Trophoblast cell (in vitro differentiated cells and primary cell): ENCODE results near the gene RBM19.

Source experiments
- DNase-seq, 2 donors: peaks; one replicate each; pipeline ENCODE4 v3.0.0-alpha.2; 2016
- H2AFZ ChIP-seq: 2 replicates; pipeline ENCODE4 v1.6.1; 2013; ENCODE audit warnings: low read length, moderate library complexity, mild to moderate bottlenecking; ENCODE audit not compliant: insufficient read depth, poor library complexity
- H2AK5ac ChIP-seq: 2 replicates; pipeline ENCODE4 v1.6.1; 2013; ENCODE audit warnings: mild to moderate bottlenecking, low read length
- H2BK120ac ChIP-seq: 2 replicates; pipeline ENCODE4 v1.6.1; 2013; ENCODE audit warnings: low read length, mild to moderate bottlenecking, moderate library complexity; ENCODE audit not compliant: insufficient read depth, poor library complexity
- H2BK12ac ChIP-seq: 2 replicates; pipeline ENCODE4 v1.6.1; 2013; ENCODE audit warnings: mild to moderate bottlenecking, low read length, moderate library complexity
- H2BK5ac ChIP-seq: 2 replicates; pipeline ENCODE4 v1.6.1; 2013; ENCODE audit warnings: low read length, low read depth, moderate library complexity, mild to moderate bottlenecking; ENCODE audit not compliant: poor library complexity
- H3K14ac ChIP-seq: 2 replicates; pipeline ENCODE4 v1.6.1; 2013; ENCODE audit warnings: mild to moderate bottlenecking, low read length
- H3K18ac ChIP-seq: 2 replicates; pipeline ENCODE4 v1.6.1; 2013; ENCODE audit warnings: mild to moderate bottlenecking, low read length
- H3K23ac ChIP-seq: 2 replicates; pipeline ENCODE4 v1.6.1; 2013; ENCODE audit warnings: low read length
- H3K27ac ChIP-seq: 2 replicates; pipeline ENCODE4 v1.5.1; 2013; ENCODE audit warnings: low read depth, mild to moderate bottlenecking, inconsistent platforms, low read length, moderate library complexity
- H3K27me3 ChIP-seq: 2 replicates; pipeline ENCODE4 v1.6.1; 2013; ENCODE audit warnings: inconsistent platforms, mild to moderate bottlenecking, low read length, moderate library complexity; ENCODE audit not compliant: insufficient read depth
- H3K36me3 ChIP-seq, 2 experiments: 1 replicate in 1 of 2; 2 replicates in 1 of 2; pipeline ENCODE4 v1.6.1; 2013; ENCODE audit warnings: low read length in 2 of 2, mild to moderate bottlenecking in 2 of 2, moderate library complexity in 1 of 2; ENCODE audit not compliant: insufficient read depth in 2 of 2, control insufficient read depth in 1 of 2
- H3K4ac ChIP-seq: 2 replicates; pipeline ENCODE4 v1.6.1; 2013; ENCODE audit warnings: low read depth, mild to moderate bottlenecking, low read length, moderate library complexity
- H3K4me1 ChIP-seq, 2 experiments: 1 replicate in 1 of 2; 2 replicates in 1 of 2; pipeline ENCODE4 v1.6.1; 2013; ENCODE audit warnings: low read length in 2 of 2, mild to moderate bottlenecking in 2 of 2, moderate library complexity in 1 of 2; ENCODE audit not compliant: insufficient read depth in 2 of 2, control insufficient read depth in 1 of 2
- H3K4me2 ChIP-seq: 2 replicates; pipeline ENCODE4 v1.6.1; 2013; ENCODE audit warnings: inconsistent platforms, mild to moderate bottlenecking, low read length, moderate library complexity
- H3K4me3 ChIP-seq: 2 replicates; pipeline ENCODE4 v1.5.1; 2013; ENCODE audit warnings: mild to moderate bottlenecking, low read depth, low read length, inconsistent platforms
- H3K79me1 ChIP-seq: one replicate; pipeline ENCODE4 v1.6.1; 2013; ENCODE audit warnings: low read length
- H3K79me2 ChIP-seq: 2 replicates; pipeline ENCODE4 v1.6.1; 2013; ENCODE audit warnings: low read length, mild to moderate bottlenecking; ENCODE audit not compliant: control insufficient read depth, insufficient read depth, poor library complexity
- H3K9ac ChIP-seq: 2 replicates; pipeline ENCODE4 v1.6.1; 2013; ENCODE audit warnings: mild to moderate bottlenecking, low read length
- H3K9me3 ChIP-seq: 2 replicates; pipeline ENCODE4 v1.6.1; 2013; ENCODE audit warnings: low read depth, mild to moderate bottlenecking, control low read depth, inconsistent platforms, low read length; ENCODE audit not compliant: insufficient read depth
- H4K12ac ChIP-seq: 2 replicates; pipeline ENCODE4 v1.6.1; 2013; ENCODE audit warnings: low read depth, mild to moderate bottlenecking, low read length, moderate library complexity
- H4K8ac ChIP-seq: 2 replicates; pipeline ENCODE4 v1.6.1; 2013; ENCODE audit warnings: low read depth, mild to moderate bottlenecking, low read length, moderate library complexity
- H4K91ac ChIP-seq: one replicate; pipeline ENCODE4 v1.6.1; 2013; ENCODE audit warnings: low read depth, mild to moderate bottlenecking, low read length, moderate library complexity
- WGBS: extraction: QIAGEN DNeasy Blood & Tissue Kit; methylation state at CpG from one replicate; pipeline ENCODE4 v1.1.7; 2013; ENCODE audit warnings: missing lambda C conversion rate; ENCODE audit not compliant: insufficient read length, insufficient coverage; ENCODE audit errors: extremely low coverage; 5-methylcytosine and 5-hydroxymethylcytosine counted together

Gene RBM19

DNA sequence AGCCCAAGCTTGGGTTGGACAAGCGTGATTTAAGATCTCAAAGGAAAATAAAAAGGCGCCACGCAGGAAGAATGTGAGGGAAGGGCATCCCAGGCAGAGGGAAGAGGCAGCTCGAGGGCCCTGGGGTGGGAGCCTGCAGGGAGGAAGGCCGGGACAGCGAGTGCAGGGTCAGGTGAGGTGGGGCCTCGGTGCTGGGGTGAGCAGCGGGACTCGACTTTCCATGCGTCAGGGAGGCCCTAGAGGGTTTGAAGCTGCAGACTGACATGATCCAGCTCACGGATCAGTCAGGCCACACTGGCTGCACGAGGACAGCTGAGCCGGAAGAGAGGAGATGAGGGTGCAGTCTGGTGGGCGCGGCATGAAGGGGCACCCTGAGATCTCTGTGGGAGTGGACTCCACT is 145.8 kb downstream of the RBM19 start:
- H4K91ac ChIP-seq, result no peak overlapping the region
- no peak for DNase-seq
- H3K9ac ChIP-seq, result no peak overlapping the region
- H3K36me3 ChIP-seq, result peaks cover 3 to 5% of the 10 kb centered on the region in 2 experiments
- no peak overlapping the region for H4K8ac ChIP-seq
- H3K79me2 ChIP-seq, result no peaks in the 10 kb centered on the region
- peaks cover 2% of the 10 kb centered on the region for H3K9me3 ChIP-seq
- no peak overlapping the region for H2BK12ac ChIP-seq
- no peak overlapping the region for H3K4me3 ChIP-seq
- no peak overlapping the region for H3K27ac ChIP-seq
- no peak overlapping the region for H3K14ac ChIP-seq
- H2AFZ ChIP-seq, result no peak overlapping the region
- no peak overlapping the region for H3K4ac ChIP-seq
- H2AK5ac ChIP-seq, result no peak overlapping the region
- H3K27me3 ChIP-seq, result no peaks in the 10 kb centered on the region
- no peak overlapping the region for H3K18ac ChIP-seq
- H3K4me2 ChIP-seq, result no peak overlapping the region
- WGBS, result no CpG with 5 or more reads among the region's 15 CpGs
- H2BK5ac ChIP-seq, result no peak overlapping the region
- H3K23ac ChIP-seq, result no peak overlapping the region
- no peak overlapping the region for H4K12ac ChIP-seq
- no peaks in the 10 kb centered on the region for H3K4me1 ChIP-seq
- H2BK120ac ChIP-seq, result no peak overlapping the region
- H3K79me1 ChIP-seq, result no peaks in the 10 kb centered on the region

DNA sequence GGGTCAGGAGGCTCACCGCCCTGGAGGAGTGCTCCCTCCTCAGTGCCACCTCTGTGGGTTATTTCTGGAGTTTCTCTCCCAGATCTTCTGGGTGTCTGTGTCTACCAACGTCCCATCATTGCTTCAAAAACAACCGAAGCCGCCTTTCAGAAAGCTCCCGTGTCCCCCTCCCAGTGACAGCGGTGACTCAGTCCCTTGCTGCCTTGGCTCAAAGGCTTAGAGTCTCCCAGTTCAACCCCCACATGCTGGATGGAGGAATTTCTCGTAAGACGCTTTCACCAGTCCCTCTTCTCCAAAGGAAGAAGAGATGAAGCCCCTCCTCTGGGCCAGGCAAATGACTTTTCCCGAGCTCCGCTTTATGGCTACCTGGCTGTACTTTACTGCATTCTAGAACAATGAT is 146.6 kb downstream of the RBM19 start:
- H2BK12ac ChIP-seq, result no peak overlapping the region
- H3K4me1 ChIP-seq, result no peaks in the 10 kb centered on the region
- H4K8ac ChIP-seq, result no peak overlapping the region

DNA sequence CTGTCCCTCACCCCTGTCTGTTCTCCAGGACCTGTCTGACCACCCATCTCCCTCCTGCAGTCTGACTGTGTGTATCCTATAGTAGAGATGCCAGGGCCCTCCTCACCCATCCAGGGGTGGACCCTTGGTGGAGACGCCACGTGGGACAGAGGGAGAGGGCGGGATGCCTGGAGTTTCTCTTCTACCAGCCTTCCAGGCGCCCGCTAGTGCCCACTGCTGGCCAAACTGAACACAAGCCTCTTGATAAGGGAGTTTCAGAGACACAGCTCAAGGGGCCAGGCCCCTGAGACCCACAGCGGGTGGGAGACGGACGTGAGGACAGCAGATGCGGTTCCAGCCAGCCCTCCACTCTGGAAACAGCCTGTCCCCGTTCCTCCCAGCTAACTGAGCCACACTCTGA is 147.3 kb downstream of the RBM19 start:
- Histone ChIP-seq H3K4ac (no peak overlapping the region), H4K12ac (no peak overlapping the region), H3K18ac (no peak overlapping the region)

More for the DNA sequence above, 146.6 kb downstream of the RBM19 start:
- Histone ChIP-seq H3K23ac (no peak overlapping the region), H3K4me3 (no peak overlapping the region), H2BK120ac (no peak overlapping the region), H4K12ac (no peak overlapping the region), H4K91ac (no peak overlapping the region), H2AFZ (no peak overlapping the region), H3K79me1 (no peaks in the 10 kb centered on the region), H3K4ac (no peak overlapping the region), H2AK5ac (no peak overlapping the region), H3K9me3 (peaks cover 2% of the 10 kb centered on the region), H3K14ac (no peak overlapping the region), H3K9ac (no peak overlapping the region), H3K4me2 (no peak overlapping the region), H3K36me3 (peaks cover 3 to 5% of the 10 kb centered on the region in 2 experiments), H3K27me3 (no peaks in the 10 kb centered on the region), H3K18ac (no peak overlapping the region), H3K79me2 (no peaks in the 10 kb centered on the region), H3K27ac (no peak overlapping the region), H2BK5ac (no peak overlapping the region)
- WGBS, result no CpG with 5 or more reads among the region's 10 CpGs
- no peak for DNase-seq

DNA sequence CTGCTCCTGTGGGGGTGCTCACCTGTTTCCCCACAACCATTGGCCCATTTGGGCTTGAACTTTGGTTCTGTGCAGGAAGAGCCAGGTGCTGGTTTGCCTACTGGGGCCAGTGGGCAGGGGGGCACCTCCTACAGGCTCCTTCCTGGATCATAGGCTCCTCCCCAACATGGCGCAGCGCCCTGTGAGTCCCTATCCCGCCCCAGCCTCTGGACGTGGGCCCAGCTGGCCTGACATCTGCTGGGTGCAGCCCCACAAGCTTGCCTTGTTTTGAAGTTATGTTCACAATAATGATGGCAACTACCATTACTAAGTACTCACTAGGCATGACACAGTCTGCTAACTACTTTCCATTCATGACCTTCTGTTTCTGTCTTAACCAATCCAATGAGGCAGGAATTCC is 147.8 kb downstream of the RBM19 start:
- Histone ChIP-seq H3K27ac (no peak overlapping the region), H3K79me1 (no peaks in the 10 kb centered on the region), H3K79me2 (no peaks in the 10 kb centered on the region), H2AFZ (no peak overlapping the region), H3K27me3 (no peaks in the 10 kb centered on the region), H4K91ac (no peak overlapping the region), H3K4me2 (no peak overlapping the region), H4K8ac (no peak overlapping the region), H3K4me1 (no peaks in the 10 kb centered on the region), H3K9me3 (peaks cover 2% of the 10 kb centered on the region), H3K4ac (no peak overlapping the region), H3K23ac (no peak overlapping the region), H3K18ac (no peak overlapping the region), H3K4me3 (no peak overlapping the region), H2BK120ac (no peak overlapping the region), H2BK12ac (no peak overlapping the region), H3K36me3 (peaks cover 3 to 5% of the 10 kb centered on the region in 2 experiments), H2AK5ac (no peak overlapping the region), H3K9ac (no peak overlapping the region), H3K14ac (no peak overlapping the region), H4K12ac (no peak overlapping the region), H2BK5ac (no peak overlapping the region)
- no CpG with 5 or more reads among the region's 4 CpGs for WGBS
- DNase-seq, result no peak

More for the DNA sequence above, 147.3 kb downstream of the RBM19 start:
- no peaks in the 10 kb centered on the region for H3K27me3 ChIP-seq
- H3K9ac ChIP-seq, result no peak overlapping the region
- no peaks in the 10 kb centered on the region for H3K4me1 ChIP-seq
- H3K4me3 ChIP-seq, result no peak overlapping the region
- H3K9me3 ChIP-seq, result peaks cover 2% of the 10 kb centered on the region
- no peak overlapping the region for H2AFZ ChIP-seq
- H4K8ac ChIP-seq, result no peak overlapping the region
- H3K36me3 ChIP-seq, result peaks cover 3 to 5% of the 10 kb centered on the region in 2 experiments
- no peak overlapping the region for H3K23ac ChIP-seq
- no peaks in the 10 kb centered on the region for H3K79me2 ChIP-seq
- WGBS, result no CpG with 5 or more reads among the region's 10 CpGs
- H3K4me2 ChIP-seq, result no peak overlapping the region
- no peak overlapping the region for H2BK5ac ChIP-seq
- no peak overlapping the region for H2AK5ac ChIP-seq
- no peak overlapping the region for H2BK120ac ChIP-seq
- H4K91ac ChIP-seq, result no peak overlapping the region
- H2BK12ac ChIP-seq, result no peak overlapping the region
- H3K27ac ChIP-seq, result no peak overlapping the region
- no peak overlapping the region for H3K14ac ChIP-seq
- H3K79me1 ChIP-seq, result no peaks in the 10 kb centered on the region
- peak in 1 of 2 donors; percentile 9 for DNase-seq
